Panc1 (cell line): Measurements from ENCODE around the gene BAIAP2.

Source experiments
- CTCF ChIP-seq: fragments of 450-650 bp; IDR thresholded peaks from 2 replicates; pipeline ENCODE4 v1.5.1; 2017; ENCODE audit warnings: mild to moderate bottlenecking
- POLR2AphosphoS5 ChIP-seq: IDR thresholded peaks from 2 replicates; pipeline ENCODE4 v1.6.1; 2012; ENCODE audit warnings: mild to moderate bottlenecking, low read depth, low read length, moderate library complexity
- REST ChIP-seq, 2 experiments: IDR thresholded peaks; 2 replicates each; pipeline ENCODE4 v1.6.1; 2011 to 2012; ENCODE audit warnings: low read depth in 2 of 2, control low read depth in 1 of 2, low read length in 1 of 2, mild to moderate bottlenecking in 1 of 2, moderate library complexity in 1 of 2; ENCODE audit not compliant: insufficient read depth in 1 of 2
- SIN3A ChIP-seq: IDR thresholded peaks from 2 replicates; pipeline ENCODE4 v1.6.1; 2012; ENCODE audit warnings: low read depth, mild to moderate bottlenecking, low read length, moderate library complexity, borderline replicate concordance; ENCODE audit not compliant: insufficient read depth
- TCF7L2 ChIP-seq: IDR thresholded peaks from 2 replicates; pipeline ENCODE4 v1.6.1; 2011; ENCODE audit warnings: mild to moderate bottlenecking, low read depth, low read length, inconsistent platforms

- TF ChIP-seq REST (IDR thresholded peaks at IDR 0.05; ENCODE audit: insufficient read depth in 1 of 2, low read depth in 2 of 2, low read length in 1 of 2) (no peak), CTCF (no peak), TCF7L2 (no peak), POLR2AphosphoS5 (no peak), SIN3A (no peak)
Measured at GRCh38 chr17:81031566-81032550, 3.1 kb upstream of the BAIAP2 start.
